Ishikawa (cell line): ENCODE results near the gene SMYD3.

ENCODE experiments used
- CEBPB ChIP-seq: IDR thresholded peaks from 2 replicates; pipeline ENCODE4 v1.6.1; 2012
- CREB1 ChIP-seq: IDR thresholded peaks from 2 replicates; pipeline ENCODE4 v1.6.1; 2012; ENCODE audit warnings: low read depth
- RAD21 ChIP-seq: IDR thresholded peaks from 2 replicates; pipeline ENCODE4 v1.6.1; 2012; ENCODE audit warnings: low read depth
- TAF1 ChIP-seq: IDR thresholded peaks from 2 replicates; pipeline ENCODE4 v1.6.1; 2012; ENCODE audit warnings: low read depth, mild to moderate bottlenecking
- TEAD4 ChIP-seq: IDR thresholded peaks from 2 replicates; pipeline ENCODE4 v1.6.1; 2012
- ZBTB7A ChIP-seq: IDR thresholded peaks from 2 replicates; pipeline ENCODE4 v1.6.1; 2012; ENCODE audit warnings: low read depth
- TF ChIP-seq, protein P1 (sequence below): IDR thresholded peaks from 2 replicates; pipeline ENCODE4 v1.6.1; 2012; ENCODE audit warnings: low read depth, mild to moderate bottlenecking
- TF ChIP-seq, protein P2 (sequence below): IDR thresholded peaks from 2 replicates; pipeline ENCODE4 v1.6.1; 2012

DNA sequence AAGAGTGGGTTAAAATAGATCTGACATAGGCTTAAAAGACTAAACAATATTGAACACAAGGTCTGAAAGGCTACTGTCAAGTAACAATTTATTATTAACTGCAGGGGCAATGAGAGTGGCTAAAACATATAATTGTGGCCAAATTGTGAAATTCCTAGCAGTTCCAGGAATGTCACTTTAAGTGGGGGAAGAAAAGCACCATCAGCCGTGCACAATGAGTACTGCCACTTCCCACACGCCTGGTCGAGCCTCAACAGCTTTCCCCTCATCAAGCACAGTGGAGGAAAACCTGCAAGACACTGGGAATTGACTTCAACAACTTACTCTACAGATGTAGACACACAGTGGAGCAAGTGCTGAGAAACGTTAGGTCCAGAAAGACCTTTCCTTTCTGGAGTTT, 42.6 kb upstream of the SMYD3 start:
- TF ChIP-seq CEBPB (no peak), ZBTB7A (no peak), TAF1 (no peak), RAD21 (no peak), TEAD4 (no peak), CREB1 (no peak)
- TF ChIP-seq, protein P1, sequence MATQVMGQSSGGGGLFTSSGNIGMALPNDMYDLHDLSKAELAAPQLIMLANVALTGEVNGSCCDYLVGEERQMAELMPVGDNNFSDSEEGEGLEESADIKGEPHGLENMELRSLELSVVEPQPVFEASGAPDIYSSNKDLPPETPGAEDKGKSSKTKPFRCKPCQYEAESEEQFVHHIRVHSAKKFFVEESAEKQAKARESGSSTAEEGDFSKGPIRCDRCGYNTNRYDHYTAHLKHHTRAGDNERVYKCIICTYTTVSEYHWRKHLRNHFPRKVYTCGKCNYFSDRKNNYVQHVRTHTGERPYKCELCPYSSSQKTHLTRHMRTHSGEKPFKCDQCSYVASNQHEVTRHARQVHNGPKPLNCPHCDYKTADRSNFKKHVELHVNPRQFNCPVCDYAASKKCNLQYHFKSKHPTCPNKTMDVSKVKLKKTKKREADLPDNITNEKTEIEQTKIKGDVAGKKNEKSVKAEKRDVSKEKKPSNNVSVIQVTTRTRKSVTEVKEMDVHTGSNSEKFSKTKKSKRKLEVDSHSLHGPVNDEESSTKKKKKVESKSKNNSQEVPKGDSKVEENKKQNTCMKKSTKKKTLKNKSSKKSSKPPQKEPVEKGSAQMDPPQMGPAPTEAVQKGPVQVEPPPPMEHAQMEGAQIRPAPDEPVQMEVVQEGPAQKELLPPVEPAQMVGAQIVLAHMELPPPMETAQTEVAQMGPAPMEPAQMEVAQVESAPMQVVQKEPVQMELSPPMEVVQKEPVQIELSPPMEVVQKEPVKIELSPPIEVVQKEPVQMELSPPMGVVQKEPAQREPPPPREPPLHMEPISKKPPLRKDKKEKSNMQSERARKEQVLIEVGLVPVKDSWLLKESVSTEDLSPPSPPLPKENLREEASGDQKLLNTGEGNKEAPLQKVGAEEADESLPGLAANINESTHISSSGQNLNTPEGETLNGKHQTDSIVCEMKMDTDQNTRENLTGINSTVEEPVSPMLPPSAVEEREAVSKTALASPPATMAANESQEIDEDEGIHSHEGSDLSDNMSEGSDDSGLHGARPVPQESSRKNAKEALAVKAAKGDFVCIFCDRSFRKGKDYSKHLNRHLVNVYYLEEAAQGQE = no peak
- TF ChIP-seq, protein P2, sequence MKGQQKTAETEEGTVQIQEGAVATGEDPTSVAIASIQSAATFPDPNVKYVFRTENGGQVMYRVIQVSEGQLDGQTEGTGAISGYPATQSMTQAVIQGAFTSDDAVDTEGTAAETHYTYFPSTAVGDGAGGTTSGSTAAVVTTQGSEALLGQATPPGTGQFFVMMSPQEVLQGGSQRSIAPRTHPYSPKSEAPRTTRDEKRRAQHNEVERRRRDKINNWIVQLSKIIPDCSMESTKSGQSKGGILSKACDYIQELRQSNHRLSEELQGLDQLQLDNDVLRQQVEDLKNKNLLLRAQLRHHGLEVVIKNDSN = no peak
